Liver (tissue), 9 donors: ENCODE data around the gene CRISPLD2. TPM values are rescaled to one million over a fixed set of nuclear protein-coding genes. Genes with fewer than 3 reads are reported as not detected.
A peak's percentile ranks its signal among the peaks of the same experiment; 100 is the strongest.

Source experiments
- DNase-seq: peaks from one replicate; pipeline ENCODE4 v3.0.0-alpha.2; 2017; ENCODE audit warnings: low spot score
- H3K27ac ChIP-seq, 2 donors: one replicate each; pipeline ENCODE4 v1.7.0; 2013; ENCODE audit warnings: inconsistent platforms in 2 of 2, low read length in 2 of 2, control low read depth in 1 of 2, low read depth in 1 of 2, mild to moderate bottlenecking in 1 of 2
- H3K27me3 ChIP-seq, 4 donors: one replicate each; pipeline versions ENCODE4 v1.6.1 to v1.7.0; 2013; ENCODE audit warnings: low read length in 3 of 4, inconsistent platforms in 1 of 4, mild to moderate bottlenecking in 1 of 4, moderate library complexity in 1 of 4; ENCODE audit not compliant: control insufficient read depth in 4 of 4, insufficient read depth in 4 of 4
- H3K36me3 ChIP-seq, 4 donors: one replicate each; pipeline versions ENCODE4 v1.6.1 to v1.7.0; 2013; ENCODE audit warnings: low read length in 3 of 4, mild to moderate bottlenecking in 3 of 4, low read depth in 1 of 4, moderate library complexity in 1 of 4; ENCODE audit not compliant: control insufficient read depth in 4 of 4, insufficient read depth in 3 of 4
- H3K4me1 ChIP-seq, 4 donors: one replicate each; pipeline versions ENCODE4 v1.6.1 to v1.7.0; 2013; ENCODE audit warnings: low read length in 3 of 4, mild to moderate bottlenecking in 3 of 4, moderate library complexity in 1 of 4; ENCODE audit not compliant: control insufficient read depth in 4 of 4, insufficient read depth in 4 of 4
- H3K4me3 ChIP-seq, 3 donors: one replicate each; pipeline versions ENCODE4 v1.6.1 to v1.7.0; 2013; ENCODE audit warnings: low read length in 3 of 3, control low read depth in 1 of 3, low read depth in 1 of 3, mild to moderate bottlenecking in 1 of 3
- H3K9ac ChIP-seq, 2 donors: one replicate each; pipeline ENCODE4 v1.7.0; 2013; ENCODE audit warnings: low read length in 2 of 2, mild to moderate bottlenecking in 2 of 2, moderate library complexity in 2 of 2, control low read depth in 1 of 2, low read depth in 1 of 2
- H3K9me3 ChIP-seq, 4 donors: one replicate each; pipeline versions ENCODE4 v1.6.1 to v1.7.0; 2013; ENCODE audit warnings: low read length in 3 of 4; ENCODE audit not compliant: control insufficient read depth in 4 of 4
- EGR1 ChIP-seq, 2 donors: IDR thresholded peaks; 2 replicates each; pipeline ENCODE4 v1.6.1; 2016 to 2018; ENCODE audit warnings: antibody characterized with exemption in 2 of 2, low read depth in 2 of 2
- FOXA1 ChIP-seq: IDR thresholded peaks from 2 replicates; pipeline ENCODE4 v1.6.1; 2016; ENCODE audit warnings: antibody characterized with exemption
- FOXA2 ChIP-seq: IDR thresholded peaks from 2 replicates; pipeline ENCODE4 v1.6.1; 2016; ENCODE audit warnings: antibody characterized with exemption
- GABPA ChIP-seq, 2 donors: IDR thresholded peaks in 1 of 2; conservative IDR thresholded peaks in 1 of 2; 2 replicates each; pipeline ENCODE4 v1.6.1; 2016; ENCODE audit warnings: antibody characterized with exemption in 2 of 2, mild to moderate bottlenecking in 1 of 2, moderate library complexity in 1 of 2
- HNF4A ChIP-seq, 2 donors: conservative IDR thresholded peaks; 2 replicates each; pipeline ENCODE4 v1.6.1; 2016; ENCODE audit warnings: antibody characterized with exemption in 2 of 2, mild to moderate bottlenecking in 2 of 2
- HNF4G ChIP-seq: IDR thresholded peaks from 2 replicates; pipeline ENCODE4 v1.6.1; 2016; ENCODE audit warnings: antibody characterized with exemption
- JUND ChIP-seq, 2 donors: IDR thresholded peaks; 2 replicates each; pipeline ENCODE4 v1.6.1; 2016; ENCODE audit warnings: antibody characterized with exemption in 2 of 2
- NR2F2 ChIP-seq: IDR thresholded peaks from 2 replicates; pipeline ENCODE4 v1.6.1; 2016; ENCODE audit warnings: antibody characterized with exemption
- RAD21 ChIP-seq, 2 donors: IDR thresholded peaks; 2 replicates each; pipeline ENCODE4 v1.6.1; 2016; ENCODE audit warnings: antibody characterized with exemption in 2 of 2, mild to moderate bottlenecking in 2 of 2
- RXRA ChIP-seq, 2 donors: IDR thresholded peaks; 2 replicates each; pipeline ENCODE4 v1.6.1; 2017 to 2018; ENCODE audit warnings: antibody characterized with exemption in 2 of 2, mild to moderate bottlenecking in 1 of 2
- SP1 ChIP-seq: IDR thresholded peaks from 2 replicates; pipeline ENCODE4 v1.6.1; 2018; ENCODE audit warnings: antibody characterized with exemption, mild to moderate bottlenecking
- TAF1 ChIP-seq: conservative IDR thresholded peaks from 2 replicates; pipeline ENCODE4 v1.6.1; 2016; ENCODE audit warnings: antibody characterized with exemption, mild to moderate bottlenecking
- YY1 ChIP-seq: IDR thresholded peaks from 2 replicates; pipeline ENCODE4 v1.6.1; 2016; ENCODE audit warnings: antibody characterized with exemption, mild to moderate bottlenecking
- WGBS: extraction: QIAGEN DNeasy Blood & Tissue Kit; methylation state at CpG from one replicate; pipeline ENCODE4 v1.1.7; 2013; 5-methylcytosine and 5-hydroxymethylcytosine counted together
- polyA plus RNA-seq, 2 donors: library from polyadenylated mRNA; stranded (reverse) in 1 of 2; unstranded in 1 of 2; fragments of 200-250 nt in 1 of 2; fragments of >200 nt in 1 of 2; fragmentation: Nextera tagmentation in 1 of 2; extraction: Ambion mirVana in 1 of 2; gene quantifications; one replicate each; pipeline versions ENCODE4 v1.2.1 to v1.2.3, GENCODE V29; 2013 to 2015
- total RNA-seq, 2 donors: library from RNA; depleted of rRNA; stranded (reverse); fragments of >200 nt; gene quantifications; one replicate each; pipeline ENCODE4 v1.2.3, GENCODE V29; 2014
- TF ChIP-seq, protein P1 (sequence below): IDR thresholded peaks from 2 replicates; pipeline ENCODE4 v1.6.1; 2016; ENCODE audit warnings: antibody characterized with exemption
- TF ChIP-seq, protein P2 (sequence below): IDR thresholded peaks from 2 replicates; pipeline ENCODE4 v1.6.1; 2016; ENCODE audit warnings: antibody characterized with exemption
- TF ChIP-seq, protein P3 (sequence below): IDR thresholded peaks from 2 replicates; pipeline ENCODE4 v1.6.1; 2016; ENCODE audit warnings: antibody characterized with exemption, mild to moderate bottlenecking
- TF ChIP-seq, protein P4 (sequence below): IDR thresholded peaks from 2 replicates; pipeline ENCODE4 v1.6.1; 2016; ENCODE audit warnings: antibody characterized with exemption
- TF ChIP-seq, protein P5 (sequence below): fragments of 150-350 bp; IDR thresholded peaks from 2 replicates; pipeline ENCODE4 v1.5.1; 2017; ENCODE audit warnings: improper control_type of control experiment, low read depth, low read length; ENCODE audit not compliant: missing input control
- donor health status: healthy.
- donor health status: healthy.
- donor health status: healthy.
- donor health status: healthy.
- donor health status: healthy.

CRISPLD2 gene
- total and polyA plus RNA-seq, 4 donors = 2.6 to 14.8 (median 4.1) TPM

DNA sequence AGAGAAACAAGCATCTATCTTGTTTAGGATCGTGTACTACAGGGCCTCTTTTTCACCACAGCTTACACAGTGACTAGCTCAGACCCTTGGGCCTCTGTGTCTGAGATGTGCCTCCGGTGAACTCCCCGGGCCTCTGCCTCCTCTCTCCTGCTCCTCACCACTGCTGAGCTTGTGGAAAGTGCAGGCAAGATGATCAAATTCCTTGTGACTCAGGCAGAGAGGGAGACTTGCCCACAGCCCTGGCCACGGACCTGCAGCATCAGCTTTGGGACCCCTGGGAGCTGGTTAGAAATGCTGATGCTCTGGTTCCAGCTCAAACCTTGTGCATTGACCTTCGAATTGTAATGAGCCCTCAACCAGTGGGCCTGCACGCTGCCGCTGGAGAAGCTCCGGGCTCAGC is 111.7 kb downstream of the CRISPLD2 start:
- H3K36me3 ChIP-seq = no peaks in the 10 kb centered on the region
- H3K27me3 ChIP-seq = no peaks in the 10 kb centered on the region
- H3K4me3 ChIP-seq = no peak overlapping the region
- peaks cover 9 to 16% (median 11%) of the 10 kb centered on the region in 4 donors for H3K4me1 ChIP-seq
- H3K9ac ChIP-seq = no peak overlapping the region
- TF ChIP-seq SP1 = no peak
- no peak for TF ChIP-seq FOXA2
- TF ChIP-seq, protein P1, sequence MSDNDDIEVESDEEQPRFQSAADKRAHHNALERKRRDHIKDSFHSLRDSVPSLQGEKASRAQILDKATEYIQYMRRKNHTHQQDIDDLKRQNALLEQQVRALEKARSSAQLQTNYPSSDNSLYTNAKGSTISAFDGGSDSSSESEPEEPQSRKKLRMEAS = no peak
- TF ChIP-seq, protein P2, sequence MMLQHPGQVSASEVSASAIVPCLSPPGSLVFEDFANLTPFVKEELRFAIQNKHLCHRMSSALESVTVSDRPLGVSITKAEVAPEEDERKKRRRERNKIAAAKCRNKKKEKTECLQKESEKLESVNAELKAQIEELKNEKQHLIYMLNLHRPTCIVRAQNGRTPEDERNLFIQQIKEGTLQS = no peak
- TF ChIP-seq NR2F2 = no peak
- no peak for TF ChIP-seq TAF1
- H3K27ac ChIP-seq = no peak overlapping the region
- WGBS = 99% methylated on average over 8 of the region's 8 CpGs
- DNase-seq = no peak
- no peaks in the 10 kb centered on the region for H3K9me3 ChIP-seq

DNA sequence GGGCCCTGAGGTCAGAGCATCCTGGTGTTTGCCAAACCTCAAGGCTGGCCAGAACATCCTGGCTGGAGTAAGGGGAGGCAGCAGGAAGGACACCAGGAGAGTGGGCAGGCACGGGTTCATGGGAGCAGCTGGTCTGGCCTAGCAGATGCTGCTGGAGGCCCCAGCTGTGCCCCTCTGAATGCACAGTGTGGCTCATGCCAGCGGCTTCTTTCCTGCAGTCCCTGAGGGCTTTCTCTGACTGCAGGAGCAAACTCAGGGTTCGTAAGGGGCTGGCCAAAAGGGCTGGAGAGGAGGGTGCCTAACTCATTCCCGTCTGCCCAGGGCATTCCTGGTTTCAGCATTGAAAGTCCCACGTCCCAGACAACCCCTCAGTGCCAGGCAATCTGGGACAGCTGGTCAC is 112.9 kb downstream of the CRISPLD2 start:
- H3K4me3 ChIP-seq = no peak overlapping the region
- peak overlapping the region; percentile 76 to 95 for H3K27ac ChIP-seq
- no peaks in the 10 kb centered on the region for H3K36me3 ChIP-seq
- H3K9ac ChIP-seq = no peak overlapping the region
- TF ChIP-seq, protein P2 = no peak
- TF ChIP-seq RXRA (IDR thresholded peaks at IDR 0.05) (no peak), GABPA (IDR thresholded peaks at IDR 0.05 in 1 of 2, conservative IDR thresholded peaks at IDR 0.05 in 1 of 2) (no peak), TAF1 (no peak), JUND (IDR thresholded peaks at IDR 0.05) (no peak), RAD21 (IDR thresholded peaks at IDR 0.05) (no peak), SP1 (no peak), FOXA1 (no peak), EGR1 (IDR thresholded peaks at IDR 0.05; ENCODE audit: low read depth in 2 of 2) (no peak), NR2F2 (no peak), YY1 (no peak), HNF4G (no peak), HNF4A (conservative IDR thresholded peaks at IDR 0.05) (no peak), FOXA2 (no peak)
- TF ChIP-seq, protein P3, sequence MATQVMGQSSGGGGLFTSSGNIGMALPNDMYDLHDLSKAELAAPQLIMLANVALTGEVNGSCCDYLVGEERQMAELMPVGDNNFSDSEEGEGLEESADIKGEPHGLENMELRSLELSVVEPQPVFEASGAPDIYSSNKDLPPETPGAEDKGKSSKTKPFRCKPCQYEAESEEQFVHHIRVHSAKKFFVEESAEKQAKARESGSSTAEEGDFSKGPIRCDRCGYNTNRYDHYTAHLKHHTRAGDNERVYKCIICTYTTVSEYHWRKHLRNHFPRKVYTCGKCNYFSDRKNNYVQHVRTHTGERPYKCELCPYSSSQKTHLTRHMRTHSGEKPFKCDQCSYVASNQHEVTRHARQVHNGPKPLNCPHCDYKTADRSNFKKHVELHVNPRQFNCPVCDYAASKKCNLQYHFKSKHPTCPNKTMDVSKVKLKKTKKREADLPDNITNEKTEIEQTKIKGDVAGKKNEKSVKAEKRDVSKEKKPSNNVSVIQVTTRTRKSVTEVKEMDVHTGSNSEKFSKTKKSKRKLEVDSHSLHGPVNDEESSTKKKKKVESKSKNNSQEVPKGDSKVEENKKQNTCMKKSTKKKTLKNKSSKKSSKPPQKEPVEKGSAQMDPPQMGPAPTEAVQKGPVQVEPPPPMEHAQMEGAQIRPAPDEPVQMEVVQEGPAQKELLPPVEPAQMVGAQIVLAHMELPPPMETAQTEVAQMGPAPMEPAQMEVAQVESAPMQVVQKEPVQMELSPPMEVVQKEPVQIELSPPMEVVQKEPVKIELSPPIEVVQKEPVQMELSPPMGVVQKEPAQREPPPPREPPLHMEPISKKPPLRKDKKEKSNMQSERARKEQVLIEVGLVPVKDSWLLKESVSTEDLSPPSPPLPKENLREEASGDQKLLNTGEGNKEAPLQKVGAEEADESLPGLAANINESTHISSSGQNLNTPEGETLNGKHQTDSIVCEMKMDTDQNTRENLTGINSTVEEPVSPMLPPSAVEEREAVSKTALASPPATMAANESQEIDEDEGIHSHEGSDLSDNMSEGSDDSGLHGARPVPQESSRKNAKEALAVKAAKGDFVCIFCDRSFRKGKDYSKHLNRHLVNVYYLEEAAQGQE = no peak
- TF ChIP-seq, protein P4, sequence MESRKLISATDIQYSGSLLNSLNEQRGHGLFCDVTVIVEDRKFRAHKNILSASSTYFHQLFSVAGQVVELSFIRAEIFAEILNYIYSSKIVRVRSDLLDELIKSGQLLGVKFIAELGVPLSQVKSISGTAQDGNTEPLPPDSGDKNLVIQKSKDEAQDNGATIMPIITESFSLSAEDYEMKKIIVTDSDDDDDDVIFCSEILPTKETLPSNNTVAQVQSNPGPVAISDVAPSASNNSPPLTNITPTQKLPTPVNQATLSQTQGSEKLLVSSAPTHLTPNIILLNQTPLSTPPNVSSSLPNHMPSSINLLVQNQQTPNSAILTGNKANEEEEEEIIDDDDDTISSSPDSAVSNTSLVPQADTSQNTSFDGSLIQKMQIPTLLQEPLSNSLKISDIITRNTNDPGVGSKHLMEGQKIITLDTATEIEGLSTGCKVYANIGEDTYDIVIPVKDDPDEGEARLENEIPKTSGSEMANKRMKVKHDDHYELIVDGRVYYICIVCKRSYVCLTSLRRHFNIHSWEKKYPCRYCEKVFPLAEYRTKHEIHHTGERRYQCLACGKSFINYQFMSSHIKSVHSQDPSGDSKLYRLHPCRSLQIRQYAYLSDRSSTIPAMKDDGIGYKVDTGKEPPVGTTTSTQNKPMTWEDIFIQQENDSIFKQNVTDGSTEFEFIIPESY = no peak
- TF ChIP-seq, protein P5, sequence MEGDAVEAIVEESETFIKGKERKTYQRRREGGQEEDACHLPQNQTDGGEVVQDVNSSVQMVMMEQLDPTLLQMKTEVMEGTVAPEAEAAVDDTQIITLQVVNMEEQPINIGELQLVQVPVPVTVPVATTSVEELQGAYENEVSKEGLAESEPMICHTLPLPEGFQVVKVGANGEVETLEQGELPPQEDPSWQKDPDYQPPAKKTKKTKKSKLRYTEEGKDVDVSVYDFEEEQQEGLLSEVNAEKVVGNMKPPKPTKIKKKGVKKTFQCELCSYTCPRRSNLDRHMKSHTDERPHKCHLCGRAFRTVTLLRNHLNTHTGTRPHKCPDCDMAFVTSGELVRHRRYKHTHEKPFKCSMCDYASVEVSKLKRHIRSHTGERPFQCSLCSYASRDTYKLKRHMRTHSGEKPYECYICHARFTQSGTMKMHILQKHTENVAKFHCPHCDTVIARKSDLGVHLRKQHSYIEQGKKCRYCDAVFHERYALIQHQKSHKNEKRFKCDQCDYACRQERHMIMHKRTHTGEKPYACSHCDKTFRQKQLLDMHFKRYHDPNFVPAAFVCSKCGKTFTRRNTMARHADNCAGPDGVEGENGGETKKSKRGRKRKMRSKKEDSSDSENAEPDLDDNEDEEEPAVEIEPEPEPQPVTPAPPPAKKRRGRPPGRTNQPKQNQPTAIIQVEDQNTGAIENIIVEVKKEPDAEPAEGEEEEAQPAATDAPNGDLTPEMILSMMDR = no peak
- peaks cover 9 to 16% (median 11%) of the 10 kb centered on the region in 4 donors for H3K4me1 ChIP-seq
- DNase-seq = no peak
- H3K27me3 ChIP-seq = no peaks in the 10 kb centered on the region
- H3K9me3 ChIP-seq = no peaks in the 10 kb centered on the region
- whole genome bisulfite sequencing = 89% methylated on average over 5 of the region's 5 CpGs
